WTC11 (cell line): ENCODE data around the gene TRAPPC11. TPM values are rescaled to one million over a fixed set of nuclear protein-coding genes. Genes with fewer than 3 reads are reported as not detected.

Experiments used
- ATAC-seq: fragments of 200-7000 bp; cut with Tn5 transposase; 2 replicates; pipeline ENCODE4 v1.10.0; 2021; ENCODE audit warnings: mild to moderate bottlenecking, moderate library complexity
- CTCF ChIA-PET: fragments of 300-600 bp; sonication (Branson Sonifier 250); formaldehyde crosslinking; loops from one replicate; lab custom pipeline; 2021; ENCODE audit warnings: antibody characterized with exemption; lab: Charles Lee
- POLR2A ChIA-PET: fragments of 350-600 bp; sonication (Branson Sonifier 250); formaldehyde crosslinking; loops from one replicate; lab custom pipeline; 2021; ENCODE audit warnings: antibody characterized with exemption; lab: Charles Lee
- DNase-seq: peaks from one replicate; pipeline ENCODE4 v3.0.0; 2021; ENCODE audit warnings: low spot score
- H3K27ac Mint-ChIP-seq: 2 replicates; pipeline ENCODE4 v1.8.0; 2021; ENCODE audit warnings: mixed read lengths
- H3K27me3 Mint-ChIP-seq: 2 replicates; pipeline ENCODE4 v1.8.0; 2021; ENCODE audit warnings: low read depth, mild to moderate bottlenecking, moderate library complexity, mixed read lengths
- H3K36me3 Mint-ChIP-seq: 2 replicates; pipeline ENCODE4 v1.8.0; 2021; ENCODE audit warnings: mixed read lengths
- H3K4me1 Mint-ChIP-seq: 2 replicates; pipeline ENCODE4 v1.8.0; 2022; ENCODE audit warnings: mixed read lengths
- H3K4me3 Mint-ChIP-seq: 2 replicates; pipeline ENCODE4 v1.8.0; 2021; ENCODE audit warnings: mild to moderate bottlenecking, moderate library complexity, mixed read lengths
- H3K9me3 Mint-ChIP-seq: 2 replicates; pipeline ENCODE4 v1.8.0; 2021; ENCODE audit warnings: mixed read lengths
- ATF6 ChIP-seq: sonication (generic); formaldehyde crosslinking; IDR thresholded peaks from 2 replicates; pipeline ENCODE4 v1.8.1; 2023; ENCODE audit warnings: mild to moderate bottlenecking, missing genetic modification reagents
- E2F4 ChIP-seq: sonication (generic); formaldehyde crosslinking; IDR thresholded peaks from 2 replicates; pipeline ENCODE4 v1.8.1; 2022; ENCODE audit warnings: low read depth, mild to moderate bottlenecking, moderate library complexity, missing genetic modification reagents, borderline replicate concordance
- EMX1 ChIP-seq: fragments of 250-450 bp; sonication (Bioruptor Pico); IDR thresholded peaks from 2 replicates; pipeline ENCODE4 v1.8.0; 2021; ENCODE audit warnings: mild to moderate bottlenecking
- ERG ChIP-seq: fragments of 250-450 bp; sonication (Bioruptor Pico); IDR thresholded peaks from 2 replicates; pipeline ENCODE4 v1.8.0; 2021; ENCODE audit warnings: mild to moderate bottlenecking
- FOXP1 ChIP-seq: sonication (generic); formaldehyde crosslinking; IDR thresholded peaks from 2 replicates; pipeline ENCODE4 v1.8.0; 2022; ENCODE audit warnings: missing genetic modification reagents, mild to moderate bottlenecking, moderate library complexity, borderline replicate concordance
- JAZF1 ChIP-seq: fragments of 250-450 bp; sonication (Bioruptor Pico); IDR thresholded peaks from 2 replicates; pipeline ENCODE4 v1.9.0; 2021; ENCODE audit warnings: moderate library complexity, mild to moderate bottlenecking, inconsistent platforms
- MAX ChIP-seq: sonication (generic); formaldehyde crosslinking; IDR thresholded peaks from 2 replicates; pipeline ENCODE4 v1.8.0; 2022; ENCODE audit warnings: mild to moderate bottlenecking, missing genetic modification reagents
- OVOL2 ChIP-seq: fragments of 250-450 bp; sonication (Bioruptor Pico); IDR thresholded peaks from 2 replicates; pipeline ENCODE4 v1.9.0; 2021; ENCODE audit warnings: mild to moderate bottlenecking, borderline replicate concordance
- PRDM15 ChIP-seq: sonication (generic); formaldehyde crosslinking; IDR thresholded peaks from 2 replicates; pipeline ENCODE4 v1.8.0; 2022; ENCODE audit warnings: missing genetic modification reagents
- RORB ChIP-seq: fragments of 250-450 bp; sonication (Bioruptor Pico); IDR thresholded peaks from 2 replicates; pipeline ENCODE4 v1.9.0; 2021; ENCODE audit warnings: mild to moderate bottlenecking
- TEAD1 ChIP-seq: sonication (generic); formaldehyde crosslinking; IDR thresholded peaks from 2 replicates; pipeline ENCODE4 v1.8.0; 2022; ENCODE audit warnings: mild to moderate bottlenecking, missing genetic modification reagents
- ZNF138 ChIP-seq: sonication (generic); formaldehyde crosslinking; conservative IDR thresholded peaks from 2 replicates; pipeline ENCODE4 v1.8.1; 2022; ENCODE audit warnings: mild to moderate bottlenecking, moderate library complexity, missing genetic modification reagents
- ZNF281 ChIP-seq: sonication (generic); formaldehyde crosslinking; IDR thresholded peaks from 2 replicates; pipeline ENCODE4 v1.8.0; 2023; ENCODE audit warnings: mild to moderate bottlenecking, missing genetic modification reagents
- ZNF317 ChIP-seq: sonication (generic); formaldehyde crosslinking; IDR thresholded peaks from 2 replicates; pipeline ENCODE4 v1.8.1; 2023; ENCODE audit warnings: low read depth, mild to moderate bottlenecking, moderate library complexity, missing genetic modification reagents, borderline replicate concordance
- ZNF396 ChIP-seq: fragments of 250-450 bp; sonication (Bioruptor Pico); IDR thresholded peaks from 2 replicates; pipeline ENCODE4 v1.8.0; 2021; ENCODE audit warnings: mild to moderate bottlenecking, moderate library complexity, borderline replicate concordance
- ZNF532 ChIP-seq: fragments of 250-450 bp; sonication (Bioruptor Pico); IDR thresholded peaks from 2 replicates; pipeline ENCODE4 v1.9.0; 2021; ENCODE audit warnings: mild to moderate bottlenecking, borderline replicate concordance
- ZNF671 ChIP-seq: fragments of 250-450 bp; sonication (Bioruptor Pico); IDR thresholded peaks from 2 replicates; pipeline ENCODE4 v1.8.0; 2021; ENCODE audit warnings: mild to moderate bottlenecking
- total RNA-seq: library from RNA; stranded (reverse); gene quantifications from 3 replicates; pipeline ENCODE4 v1.2.3, GENCODE V29; 2021

Gene TRAPPC11
- total RNA-seq, 1 experiment from 2014 or later = 33.6 TPM

- no peak for TF ChIP-seq JAZF1 (CRISPR knock-in tag)
- CTCF ChIA-PET = interaction anchor here (1.1 kb wide), 1 partner anchor 13 kb away, joined by 4 read pairs; no protein-coding TSS in a partner anchor
- Mint-ChIP-seq H3K4me3 (no peak overlapping the region), H3K27me3 (no peaks in the 10 kb centered on the region; the same call in 1 of the 2 replicates), H3K27ac (no peak overlapping the region), H3K9me3 (peaks cover 36% of the 10 kb centered on the region), H3K4me1 (peaks cover 9% of the 10 kb centered on the region), H3K36me3 (peaks cover 21% of the 10 kb centered on the region)
- POLR2A ChIA-PET = no interaction called here
- ATAC-seq (no peak), DNase-seq (no peak)
Observed at GRCh38 chr4:183746305-183747229, 87.5 kb downstream of the TRAPPC11 start.

- Mint-ChIP-seq H3K4me3 (no peak overlapping the region), H3K4me1 (peaks cover 9% of the 10 kb centered on the region)
- TF ChIP-seq ZNF317 (CRISPR knock-in tag) = no peak
- TF ChIP-seq ZNF396 (CRISPR knock-in tag) = no peak
- no peak for TF ChIP-seq FOXP1 (CRISPR knock-in tag)
- no peak for TF ChIP-seq ATF6 (CRISPR knock-in tag)
- TF ChIP-seq ERG (CRISPR knock-in tag) = no peak
- TF ChIP-seq EMX1 (CRISPR knock-in tag) = no peak
- no peak for TF ChIP-seq TEAD1
- TF ChIP-seq ZNF532 (CRISPR knock-in tag) = no peak
- TF ChIP-seq RORB = no peak
- no peak for TF ChIP-seq E2F4
- TF ChIP-seq ZNF281 = no peak
- no peak for TF ChIP-seq MAX
- TF ChIP-seq ZNF138 (CRISPR knock-in tag) = no peak
- no peak for TF ChIP-seq ZNF671 (CRISPR knock-in tag)
- no peak for TF ChIP-seq OVOL2 (CRISPR knock-in tag)
- no peak for TF ChIP-seq PRDM15 (CRISPR knock-in tag)
Observed at GRCh38 chr4:183747380-183747779, 88.3 kb downstream of the TRAPPC11 start.

More at GRCh38 chr4:183747380-183747779, 88.3 kb downstream of the TRAPPC11 start:
- ChIA-PET CTCF (interaction anchor here (0.8 to 1.2 kb wide), 2 partner anchors 10 to 340 kb away, joined by 3 read pairs; no protein-coding TSS in a partner anchor), POLR2A (interaction anchor here (0.6 kb wide), 1 partner anchor 16 kb away, joined by 3 read pairs; no protein-coding TSS in a partner anchor)
- Mint-ChIP-seq H3K36me3 (peaks cover 21% of the 10 kb centered on the region), H3K27ac (no peak overlapping the region), H3K27me3 (no peaks in the 10 kb centered on the region; the same call in 1 of the 2 replicates), H3K9me3 (peaks cover 37% of the 10 kb centered on the region)
- no peak for ATAC-seq
- DNase-seq = no peak
